Stimulated activated naive CD8-positive, alpha-beta T cell treated with anti-CD3 and anti-CD28 coated beads, Interleukin-15, amount 100 ng/mL, for 72 hours (primary cell): ENCODE results near the gene ZBTB5.
A peak's percentile ranks its signal among the peaks of the same experiment; 100 is the strongest.
"Not testable (repeated sequence)": the region's sequence is repeated elsewhere in the genome, so short reads cannot be mapped to it uniquely, and the experiment has no call there.

Source experiments
- ATAC-seq: fragments of 150-1000 bp; cut with Tn5 transposase; 2 replicates; pipeline ENCODE4 v1.10.0; 2021; ENCODE audit warnings: mild to moderate bottlenecking, moderate library complexity
- DNase-seq, 2 donors: peaks; one replicate each; pipeline ENCODE4 v3.0.0; 2021 to 2022
- H3K27ac Mint-ChIP-seq, 2 donors: one replicate each; pipeline ENCODE4 v1.8.0; 2022; ENCODE audit warnings: mild to moderate bottlenecking in 2 of 2, mixed read lengths in 2 of 2, moderate library complexity in 2 of 2
- H3K27me3 Mint-ChIP-seq: one replicate; pipeline ENCODE4 v1.8.0; 2022; ENCODE audit warnings: mixed read lengths
- H3K4me1 Mint-ChIP-seq: one replicate; pipeline ENCODE4 v1.8.0; 2022; ENCODE audit warnings: mild to moderate bottlenecking, mixed read lengths
- H3K4me3 Mint-ChIP-seq, 2 donors: one replicate each; pipeline ENCODE4 v1.8.0; 2022; ENCODE audit warnings: mild to moderate bottlenecking in 2 of 2, mixed read lengths in 2 of 2, moderate library complexity in 1 of 2
- H3K9me3 Mint-ChIP-seq, 2 donors: one replicate each; pipeline ENCODE4 v1.8.0; 2022; ENCODE audit warnings: mixed read lengths in 2 of 2

The ZBTB5 gene

DNA sequence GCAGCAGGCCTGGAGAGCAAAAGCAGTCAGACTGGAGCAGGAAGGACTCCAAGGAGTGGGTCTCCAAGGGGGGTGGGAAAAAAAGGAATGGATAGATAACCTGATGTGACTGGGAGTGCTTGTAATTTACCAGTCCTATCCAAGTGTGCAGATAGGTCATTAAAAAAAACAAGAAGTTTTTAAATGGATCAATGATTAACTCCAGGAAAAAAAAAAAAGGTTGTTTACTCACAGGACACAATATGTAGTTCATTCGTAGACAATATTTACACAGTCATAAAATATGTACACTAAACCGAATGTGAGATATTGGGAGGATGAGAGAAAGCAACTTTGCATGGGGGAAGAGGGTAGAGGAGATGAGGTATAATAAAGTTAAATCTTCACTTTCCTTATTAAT lies 20.4 kb downstream of the ZBTB5 start:
- Mint-ChIP-seq H3K4me1 (peaks cover 12% of the 10 kb centered on the region), H3K4me3 (no peak overlapping the region), H3K27me3 (no peaks in the 10 kb centered on the region), H3K27ac (peak overlapping the region in 1 of 2 donors; percentile 5), H3K9me3 (no peaks in the 10 kb centered on the region)
- ATAC-seq (no peak), DNase-seq (no peak)

DNA sequence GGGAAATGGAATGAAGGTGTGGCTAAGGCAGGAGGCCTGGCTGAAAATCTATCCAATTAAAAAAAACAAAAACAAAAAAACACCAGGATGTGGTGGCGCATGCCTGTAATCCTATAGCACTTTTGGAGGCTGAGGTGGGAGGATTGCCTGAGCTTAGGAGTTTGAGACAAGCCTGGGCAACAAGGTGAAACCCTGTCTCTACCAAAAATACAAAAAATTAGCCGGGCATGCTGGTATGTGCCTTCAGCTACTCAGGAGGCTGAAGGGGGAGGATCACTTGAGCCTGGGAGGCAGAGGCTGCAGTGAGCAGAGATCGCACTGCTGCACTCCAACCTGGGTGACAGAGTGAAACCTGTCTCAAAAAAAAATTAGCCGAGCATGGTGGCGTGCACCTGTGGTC lies 21.7 kb downstream of the ZBTB5 start:
- Mint-ChIP-seq H3K27ac (no peak overlapping the region), H3K4me3 (no peak overlapping the region), H3K9me3 (no peaks in the 10 kb centered on the region), H3K27me3 (no peaks in the 10 kb centered on the region), H3K4me1 (peaks cover 12% of the 10 kb centered on the region)
- ATAC-seq (no peak), DNase-seq (no peak)

DNA sequence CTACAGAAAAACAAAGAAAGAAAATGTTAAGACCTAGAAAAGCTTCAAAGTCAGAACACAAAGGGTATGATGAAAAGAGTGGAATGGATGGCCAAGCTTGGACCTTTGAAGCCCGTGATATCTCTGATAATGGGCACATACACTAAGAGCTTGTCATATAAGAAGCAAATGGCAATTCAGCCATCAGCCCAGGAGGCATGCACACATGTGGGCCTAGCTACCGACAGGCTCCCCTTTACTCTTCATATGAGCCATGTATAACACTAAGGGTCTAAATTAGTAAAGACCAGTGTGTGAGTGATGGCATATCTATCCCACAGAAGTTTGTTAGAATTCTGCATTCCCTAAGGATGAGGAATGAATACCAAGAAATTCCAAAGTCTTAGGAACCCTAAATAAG lies 22.7 kb downstream of the ZBTB5 start:
- Mint-ChIP-seq H3K27ac (no peak overlapping the region), H3K9me3 (no peaks in the 10 kb centered on the region), H3K4me1 (peaks cover 12% of the 10 kb centered on the region), H3K4me3 (no peak overlapping the region), H3K27me3 (no peaks in the 10 kb centered on the region)
- DNase-seq, result no peak
- no peak for ATAC-seq

DNA sequence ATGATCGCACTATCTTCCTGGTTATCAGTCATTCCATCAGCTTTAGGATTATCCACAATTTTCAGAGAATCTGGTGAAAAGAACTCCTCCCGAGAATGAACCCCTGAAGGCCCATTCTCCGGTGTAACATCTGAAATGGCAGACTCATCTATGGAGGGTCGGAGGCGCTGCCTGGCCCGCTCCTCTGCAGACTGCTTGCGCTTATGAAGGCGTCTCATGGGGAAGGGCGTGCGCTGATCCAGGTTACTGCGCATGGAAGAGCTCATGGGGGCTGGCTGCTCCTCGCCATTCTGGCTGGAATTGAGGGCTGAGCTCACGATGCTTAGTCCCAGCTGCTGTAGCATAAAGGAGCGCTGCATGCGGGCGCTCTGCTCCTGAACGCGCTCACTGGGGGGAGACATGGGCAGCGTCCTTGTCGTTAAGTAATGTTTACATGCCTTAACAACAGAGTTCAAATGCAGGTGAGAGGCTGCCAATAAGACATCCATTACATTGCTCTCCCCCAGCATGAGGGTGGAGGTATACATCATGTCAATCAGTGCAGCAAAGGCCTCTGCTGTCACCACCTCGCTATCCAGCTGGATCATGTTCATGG lies 23.4 kb downstream of the ZBTB5 start:
- Mint-ChIP-seq H3K27me3 (no peaks in the 10 kb centered on the region), H3K9me3 (no peaks in the 10 kb centered on the region), H3K4me3 (no peak overlapping the region), H3K27ac (peak overlapping the region; percentile 47 to 49), H3K4me1 (peaks cover 9% of the 10 kb centered on the region)
- ATAC-seq (no peak), DNase-seq (no peak)

GRCh38 chr9:37438359-37438758 lies 26.9 kb downstream of the ZBTB5 start:
- Mint-ChIP-seq H3K27ac (no peak overlapping the region), H3K9me3 (no peaks in the 10 kb centered on the region), H3K4me3 (no peak overlapping the region), H3K4me1 (no peaks in the 10 kb centered on the region), H3K27me3 (no peaks in the 10 kb centered on the region)
- no peak for DNase-seq
- no peak for ATAC-seq

DNA sequence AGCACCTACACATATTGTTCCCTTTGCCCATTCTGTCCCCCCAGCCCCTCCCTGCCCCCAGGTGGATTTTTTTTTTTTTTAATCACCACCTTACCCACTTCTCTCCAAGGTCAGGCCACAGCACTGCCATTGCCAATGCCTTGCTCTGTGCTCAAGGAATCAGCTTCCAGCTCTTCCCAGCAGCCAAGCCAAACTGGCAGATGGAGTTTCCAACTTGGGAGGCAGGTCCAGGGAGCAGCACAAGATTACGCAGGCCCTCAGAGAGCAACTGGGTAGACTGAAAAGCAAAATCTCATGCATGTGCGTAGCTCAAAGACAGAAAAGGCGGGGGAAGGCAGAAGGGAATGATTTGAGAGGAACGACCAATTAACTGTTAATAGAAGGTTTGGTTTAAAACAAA lies 27.6 kb downstream of the ZBTB5 start:
- no peak overlapping the region for H3K27ac Mint-ChIP-seq
- no peaks in the 10 kb centered on the region for H3K9me3 Mint-ChIP-seq
- H3K4me1 Mint-ChIP-seq, result no peaks in the 10 kb centered on the region
- DNase-seq (no peak), ATAC-seq (no peak)
- no peak overlapping the region for H3K4me3 Mint-ChIP-seq
- no peaks in the 10 kb centered on the region for H3K27me3 Mint-ChIP-seq

- DNase-seq (no peak), ATAC-seq (no peak)
- Mint-ChIP-seq H3K27me3 (no peaks in the 10 kb centered on the region), H3K4me3 (no peak overlapping the region), H3K27ac (peak overlapping the region in 1 of 2 donors; percentile 22), H3K4me1 (no peaks in the 10 kb centered on the region), H3K9me3 (no peaks in the 10 kb centered on the region)
These were observed 28.2 kb downstream of the ZBTB5 start for GRCh38 chr9:37437010-37437409.

GRCh38 chr9:37436540-37436939 lies 28.7 kb downstream of the ZBTB5 start:
- Mint-ChIP-seq H3K27ac (no peak overlapping the region), H3K9me3 (no peaks in the 10 kb centered on the region), H3K27me3 (no peaks in the 10 kb centered on the region), H3K4me1 (no peaks in the 10 kb centered on the region), H3K4me3 (no peak overlapping the region)
- no peak for ATAC-seq
- DNase-seq, result no peak

- H3K27me3 Mint-ChIP-seq, result no peaks in the 10 kb centered on the region
- H3K4me1 Mint-ChIP-seq, result no peaks in the 10 kb centered on the region
- no peak overlapping the region for H3K4me3 Mint-ChIP-seq
- H3K27ac Mint-ChIP-seq, result no peak overlapping the region
- H3K9me3 Mint-ChIP-seq, result no peaks in the 10 kb centered on the region
- ATAC-seq, result no peak
- no peak for DNase-seq
These were observed 31.3 kb downstream of the ZBTB5 start for GRCh38 chr9:37433867-37434371.

- Mint-ChIP-seq H3K27ac (peak overlapping the region in 1 of 2 donors; percentile 59), H3K27me3 (no peaks in the 10 kb centered on the region), H3K4me3 (no peak overlapping the region), H3K4me1 (peaks cover under 1% of the 10 kb centered on the region), H3K9me3 (no peaks in the 10 kb centered on the region)
- ATAC-seq (no peak), DNase-seq (no peak)
These were observed 33.2 kb downstream of the ZBTB5 start for GRCh38 chr9:37432020-37432419.

- Mint-ChIP-seq H3K4me1 (peaks cover 10% of the 10 kb centered on the region), H3K27ac (no peak overlapping the region), H3K9me3 (no peaks in the 10 kb centered on the region), H3K27me3 (no peaks in the 10 kb centered on the region), H3K4me3 (no peak overlapping the region)
- ATAC-seq (peak; percentile 22), DNase-seq (no peak)
These were observed 34.2 kb downstream of the ZBTB5 start for GRCh38 chr9:37430841-37431597.

DNA sequence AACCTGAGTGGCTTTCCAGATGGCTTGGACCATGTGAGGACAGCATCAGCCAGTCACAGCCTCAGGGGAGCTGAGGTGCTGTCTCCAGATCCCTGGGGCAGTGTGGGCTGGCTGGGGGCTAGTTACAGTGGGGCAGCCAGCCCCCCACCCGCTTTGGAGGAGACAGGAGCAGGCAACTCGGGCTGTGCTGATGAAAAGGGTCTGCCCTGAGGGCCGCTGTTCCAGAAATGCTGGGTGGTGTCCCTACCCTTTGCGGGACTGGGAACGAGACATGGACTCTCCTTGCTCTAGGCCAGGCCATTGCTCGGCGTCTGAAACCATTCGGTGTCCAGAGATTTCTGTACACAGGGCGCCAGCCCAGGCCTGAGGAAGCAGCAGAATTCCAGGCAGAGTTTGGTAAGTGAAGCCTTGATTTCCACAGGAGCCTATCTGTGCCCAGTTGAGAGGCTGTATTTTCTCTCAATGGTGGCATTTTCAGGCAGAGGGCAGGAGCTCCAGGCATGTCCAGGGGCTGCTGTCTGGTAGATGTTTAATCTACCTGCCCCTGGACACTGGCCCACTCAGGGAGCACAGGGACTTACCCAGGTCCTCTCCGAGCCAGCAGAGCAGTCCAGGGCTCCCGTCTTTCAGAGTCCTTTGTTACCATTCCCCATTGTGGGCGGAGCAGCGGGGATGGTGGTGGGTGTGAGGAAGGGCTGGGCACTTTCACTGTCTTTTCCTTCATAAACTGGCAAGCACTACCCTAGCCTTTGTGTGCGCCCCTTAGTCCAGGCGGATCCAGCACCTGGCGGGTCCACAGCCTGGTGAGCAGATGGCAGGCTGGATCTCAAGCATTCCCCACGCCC lies 35.6 kb downstream of the ZBTB5 start:
- peak; percentile 20 for ATAC-seq
- H3K27me3 Mint-ChIP-seq, result no peaks in the 10 kb centered on the region
- no peaks in the 10 kb centered on the region for H3K9me3 Mint-ChIP-seq
- H3K4me1 Mint-ChIP-seq, result peaks cover 24% of the 10 kb centered on the region
- no peak overlapping the region for H3K4me3 Mint-ChIP-seq
- DNase-seq, result no peak
- H3K27ac Mint-ChIP-seq, result no peak overlapping the region

GRCh38 chr9:37428345-37428744 lies 36.9 kb downstream of the ZBTB5 start:
- no peaks in the 10 kb centered on the region for H3K9me3 Mint-ChIP-seq
- H3K4me3 Mint-ChIP-seq, result no peak overlapping the region
- DNase-seq (no peak), ATAC-seq (no peak)
- H3K27ac Mint-ChIP-seq, result no peak overlapping the region
- H3K4me1 Mint-ChIP-seq, result peaks cover 37% of the 10 kb centered on the region
- no peaks in the 10 kb centered on the region for H3K27me3 Mint-ChIP-seq

DNA sequence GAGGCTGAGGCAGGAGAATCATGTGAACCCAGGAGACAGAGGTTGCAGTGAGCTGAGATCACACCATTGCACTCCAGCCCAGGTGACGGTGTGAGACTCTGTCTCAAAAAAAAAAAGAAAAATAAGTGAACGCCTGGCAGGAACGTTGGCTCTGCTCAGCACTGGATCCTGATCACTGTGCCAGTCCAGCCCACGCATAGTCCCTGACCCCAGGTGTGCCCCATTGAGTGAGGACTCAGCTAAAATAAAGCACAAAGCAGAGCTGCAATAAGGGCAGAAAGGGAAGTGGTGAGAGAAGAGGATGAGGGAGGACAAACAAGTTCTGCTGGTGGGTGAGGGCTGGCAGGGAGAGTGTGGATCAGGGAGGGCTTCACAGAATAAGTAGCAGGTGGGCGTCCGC lies 38.4 kb downstream of the ZBTB5 start:
- no peaks in the 10 kb centered on the region for H3K9me3 Mint-ChIP-seq
- ATAC-seq (no peak), DNase-seq (no peak)
- H3K27ac Mint-ChIP-seq, result peak overlapping the region; percentile 37 to 72
- H3K4me3 Mint-ChIP-seq, result peak overlapping the region in 1 of 2 donors; percentile 13
- peaks cover 46% of the 10 kb centered on the region for H3K4me1 Mint-ChIP-seq
- H3K27me3 Mint-ChIP-seq, result no peaks in the 10 kb centered on the region

DNA sequence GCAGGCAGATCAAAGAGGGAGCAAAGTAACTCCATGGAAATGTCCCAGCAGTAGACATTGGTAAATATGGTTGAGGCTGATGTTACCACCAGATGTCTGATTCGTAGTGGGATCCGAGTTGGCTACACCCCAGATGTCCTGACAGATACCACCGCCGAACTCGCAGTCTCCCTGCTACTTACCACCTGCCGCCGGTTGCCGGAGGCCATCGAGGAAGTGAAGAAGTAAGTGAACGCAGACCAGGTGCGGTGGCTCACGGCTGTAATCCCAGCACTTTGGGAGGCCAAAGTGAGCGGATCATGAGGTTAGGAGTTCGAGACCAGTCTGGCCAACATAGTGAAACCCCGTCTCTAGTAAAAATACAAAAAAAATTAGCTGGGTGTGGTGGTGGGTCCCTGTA lies 38.8 kb downstream of the ZBTB5 start:
- H3K27me3 Mint-ChIP-seq, ATAC-seq, DNase-seq, H3K4me3 Mint-ChIP-seq, H3K9me3 Mint-ChIP-seq: not testable (repeated sequence)
- H3K27ac Mint-ChIP-seq, result peak overlapping the region in 1 of 2 donors; percentile 42
- peaks cover 47% of the 10 kb centered on the region for H3K4me1 Mint-ChIP-seq

- Mint-ChIP-seq H3K4me3 (no peak overlapping the region), H3K9me3 (no peaks in the 10 kb centered on the region), H3K27me3 (no peaks in the 10 kb centered on the region), H3K4me1 (peaks cover 47% of the 10 kb centered on the region), H3K27ac (peak overlapping the region in 1 of 2 donors; percentile 44)
- DNase-seq (no peak), ATAC-seq (no peak)
These were observed 39.9 kb downstream of the ZBTB5 start for GRCh38 chr9:37425298-37425752.
